Endothelial cell (in vitro differentiated cells): Measurements from ENCODE around the gene RFNG. TPM values are rescaled to one million over a fixed set of nuclear protein-coding genes. Genes with fewer than 3 reads are reported as not detected.
A peak's percentile ranks its signal among the peaks of the same experiment; 100 is the strongest.

Experiments used
- DNase-seq: peaks from one replicate; pipeline ENCODE4 v3.0.0; 2021; ENCODE audit warnings: low spot score
- H3K27ac Mint-ChIP-seq: one replicate; pipeline ENCODE4 v1.8.0; 2021; ENCODE audit warnings: mixed read lengths, inconsistent platforms; ENCODE audit not compliant: unreplicated experiment
- H3K27me3 Mint-ChIP-seq: one replicate; pipeline ENCODE4 v1.8.0; 2021; ENCODE audit warnings: mild to moderate bottlenecking, moderate library complexity, mixed read lengths, inconsistent platforms; ENCODE audit not compliant: unreplicated experiment
- H3K36me3 Mint-ChIP-seq: one replicate; pipeline ENCODE4 v1.8.0; 2021; ENCODE audit warnings: mild to moderate bottlenecking, low read depth, mixed read lengths, inconsistent platforms; ENCODE audit not compliant: unreplicated experiment
- H3K4me1 Mint-ChIP-seq: one replicate; pipeline ENCODE4 v1.8.0; 2021; ENCODE audit warnings: mild to moderate bottlenecking, mixed read lengths, inconsistent platforms; ENCODE audit not compliant: unreplicated experiment
- H3K4me3 Mint-ChIP-seq: one replicate; pipeline ENCODE4 v1.8.0; 2021; ENCODE audit warnings: mild to moderate bottlenecking, mixed read lengths, inconsistent platforms; ENCODE audit not compliant: unreplicated experiment
- H3K9me3 Mint-ChIP-seq: one replicate; pipeline ENCODE4 v1.8.0; 2021; ENCODE audit warnings: mixed read lengths, inconsistent platforms; ENCODE audit not compliant: unreplicated experiment
- total RNA-seq: library from RNA; stranded (reverse); fragmentation: NEBNext Ultra II Directional; extraction: Animal tissue kit (Norgen Biotek cat#: 25700); gene quantifications from one replicate; pipeline ENCODE4 v1.2.1, GENCODE V29; 2021; ENCODE audit not compliant: unreplicated experiment
- TF ChIP-seq, protein P1 (sequence below): fragments of 200-600 bp; sonication (generic); IDR thresholded peaks from one replicate; pipeline ENCODE4 v1.5.0; 2021; ENCODE audit warnings: antibody characterized with exemption; ENCODE audit not compliant: unreplicated experiment

Gene RFNG
- total RNA-seq, 1 donor from 2014 or later: 19.7 TPM

- peak overlapping the region; percentile 37 for H3K4me3 Mint-ChIP-seq
- TF ChIP-seq, protein P1, sequence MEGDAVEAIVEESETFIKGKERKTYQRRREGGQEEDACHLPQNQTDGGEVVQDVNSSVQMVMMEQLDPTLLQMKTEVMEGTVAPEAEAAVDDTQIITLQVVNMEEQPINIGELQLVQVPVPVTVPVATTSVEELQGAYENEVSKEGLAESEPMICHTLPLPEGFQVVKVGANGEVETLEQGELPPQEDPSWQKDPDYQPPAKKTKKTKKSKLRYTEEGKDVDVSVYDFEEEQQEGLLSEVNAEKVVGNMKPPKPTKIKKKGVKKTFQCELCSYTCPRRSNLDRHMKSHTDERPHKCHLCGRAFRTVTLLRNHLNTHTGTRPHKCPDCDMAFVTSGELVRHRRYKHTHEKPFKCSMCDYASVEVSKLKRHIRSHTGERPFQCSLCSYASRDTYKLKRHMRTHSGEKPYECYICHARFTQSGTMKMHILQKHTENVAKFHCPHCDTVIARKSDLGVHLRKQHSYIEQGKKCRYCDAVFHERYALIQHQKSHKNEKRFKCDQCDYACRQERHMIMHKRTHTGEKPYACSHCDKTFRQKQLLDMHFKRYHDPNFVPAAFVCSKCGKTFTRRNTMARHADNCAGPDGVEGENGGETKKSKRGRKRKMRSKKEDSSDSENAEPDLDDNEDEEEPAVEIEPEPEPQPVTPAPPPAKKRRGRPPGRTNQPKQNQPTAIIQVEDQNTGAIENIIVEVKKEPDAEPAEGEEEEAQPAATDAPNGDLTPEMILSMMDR: no peak
- peaks cover 4% of the 10 kb centered on the region for H3K4me1 Mint-ChIP-seq
Measured at GRCh38 chr17:82007495-82008257, 43.9 kb downstream of the RFNG start.

DNA sequence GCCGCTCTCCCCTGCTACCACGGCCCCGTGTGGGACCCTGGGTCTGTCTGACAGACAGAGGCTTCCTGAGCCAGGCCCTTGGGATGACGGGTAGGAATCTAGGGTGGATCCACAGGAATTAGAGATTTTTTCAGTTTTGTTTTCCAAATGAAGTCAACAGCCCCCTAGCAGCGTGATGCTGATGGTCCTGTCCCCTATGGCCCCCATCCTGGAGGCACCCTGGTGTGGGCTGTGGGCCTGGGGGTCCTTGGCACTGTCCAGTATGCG, 44.5 kb downstream of the RFNG start:
- Mint-ChIP-seq H3K4me1 (peaks cover 4% of the 10 kb centered on the region), H3K27me3 (peaks cover 8% of the 10 kb centered on the region)
- TF ChIP-seq, protein P1: no peak

More at GRCh38 chr17:82007495-82008257, 43.9 kb downstream of the RFNG start:
- no peaks in the 10 kb centered on the region for H3K9me3 Mint-ChIP-seq
- H3K36me3 Mint-ChIP-seq: no peaks in the 10 kb centered on the region
- H3K27ac Mint-ChIP-seq: no peak overlapping the region
- no peak for DNase-seq
- peaks cover 8% of the 10 kb centered on the region for H3K27me3 Mint-ChIP-seq

DNA sequence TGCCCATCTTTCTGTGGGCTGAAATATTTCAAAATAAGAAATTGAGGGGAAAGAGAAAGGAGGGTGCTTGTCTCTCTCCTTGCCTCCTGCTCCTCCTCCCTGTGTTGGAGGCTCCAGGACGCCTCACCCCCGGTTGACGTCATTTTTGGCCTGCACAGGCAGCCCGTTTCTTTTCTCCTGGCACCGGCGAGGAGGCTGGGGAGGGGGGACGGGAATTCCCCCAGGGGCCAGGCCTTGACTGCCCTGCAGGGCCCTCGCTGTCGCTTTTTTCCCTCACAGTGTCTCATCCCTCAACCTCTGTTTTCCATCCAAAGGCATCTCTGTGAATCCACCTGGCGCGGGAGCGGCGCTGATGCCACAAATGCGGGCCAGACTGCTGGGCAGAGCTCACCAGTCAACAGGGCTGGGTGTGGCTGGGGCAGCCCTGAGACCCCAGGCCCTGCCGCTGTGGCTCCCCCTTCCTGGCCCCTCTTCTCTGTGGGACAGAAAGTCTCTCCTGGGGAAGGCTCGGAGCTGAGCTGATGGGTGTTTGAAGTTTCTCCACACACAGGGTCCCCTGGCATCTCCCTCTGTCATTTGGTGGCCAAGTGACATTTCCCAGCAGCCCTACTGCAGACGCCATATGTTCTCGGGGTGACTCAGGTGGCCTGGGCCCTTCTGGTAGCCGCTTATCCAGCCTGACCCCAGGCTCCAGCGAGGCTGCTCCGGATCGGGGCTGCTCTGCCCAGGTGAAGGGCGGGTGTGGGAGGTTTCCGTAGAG, 45.0 kb downstream of the RFNG start:
- Mint-ChIP-seq H3K4me1 (peaks cover 4% of the 10 kb centered on the region), H3K27me3 (peaks cover 8% of the 10 kb centered on the region), H3K9me3 (no peaks in the 10 kb centered on the region), H3K4me3 (no peak overlapping the region), H3K36me3 (no peaks in the 10 kb centered on the region), H3K27ac (peak overlapping the region; percentile 43)
- TF ChIP-seq, protein P1: no peak
- DNase-seq: no peak

More for the DNA sequence above, 44.5 kb downstream of the RFNG start:
- Mint-ChIP-seq H3K9me3 (no peaks in the 10 kb centered on the region), H3K36me3 (no peaks in the 10 kb centered on the region), H3K27ac (no peak overlapping the region), H3K4me3 (no peak overlapping the region)
- DNase-seq: no peak

DNA sequence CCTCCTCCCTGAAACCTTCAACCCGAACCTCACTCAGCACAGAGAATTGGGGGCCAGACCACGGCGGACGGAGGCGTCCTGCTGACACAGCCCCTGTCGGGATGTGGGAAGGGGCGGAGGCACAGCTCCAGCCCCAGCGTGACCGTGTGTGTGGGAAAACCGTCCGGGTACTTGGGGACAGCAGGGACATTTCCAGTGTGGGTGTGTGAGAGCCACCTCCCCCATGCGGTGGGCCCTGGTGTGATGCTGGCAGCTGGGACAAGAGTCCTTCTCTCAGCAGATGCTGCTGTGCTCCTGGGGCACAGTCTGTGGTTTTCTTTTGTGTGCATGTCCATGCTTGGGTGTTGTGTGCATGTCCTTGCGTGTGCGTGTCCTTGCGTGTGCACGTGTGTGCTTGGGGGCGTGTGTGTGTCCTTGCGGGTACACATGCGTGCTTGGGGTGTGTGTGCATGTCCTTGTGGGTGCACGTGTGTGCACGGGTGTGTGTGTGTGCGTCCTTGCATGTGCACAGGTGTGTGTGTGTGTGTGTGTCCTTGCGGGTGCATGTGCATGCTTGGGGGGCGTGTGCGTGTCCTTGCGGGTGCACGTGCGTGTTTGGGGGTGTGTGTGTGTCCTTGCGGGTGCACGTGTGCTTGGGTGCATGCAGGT, 45.8 kb downstream of the RFNG start:
- TF ChIP-seq, protein P1: no peak
- Mint-ChIP-seq H3K9me3 (no peaks in the 10 kb centered on the region), H3K27ac (peak overlapping the region; percentile 43), H3K4me1 (peaks cover 4% of the 10 kb centered on the region), H3K36me3 (no peaks in the 10 kb centered on the region), H3K4me3 (no peak overlapping the region), H3K27me3 (peaks cover 8% of the 10 kb centered on the region)
- DNase-seq: no peak
